HUES64 (cell line): ENCODE measurements around the gene SLC35A3.

Experiments used
- H3K27ac ChIP-seq: 2 replicates; pipeline ENCODE4 v1.7.0; 2013; ENCODE audit warnings: low read depth, low read length, inconsistent platforms
- H3K27me3 ChIP-seq: 2 replicates; pipeline ENCODE4 v1.6.1; 2013; ENCODE audit warnings: mild to moderate bottlenecking, low read length; ENCODE audit not compliant: insufficient read depth
- H3K36me3 ChIP-seq: 2 replicates; pipeline ENCODE4 v1.6.1; 2013; ENCODE audit warnings: mild to moderate bottlenecking, low read length; ENCODE audit not compliant: insufficient read depth
- H3K4me1 ChIP-seq: 2 replicates; pipeline ENCODE4 v1.6.1; 2013; ENCODE audit warnings: mild to moderate bottlenecking, low read length, moderate library complexity; ENCODE audit not compliant: insufficient read depth
- H3K4me3 ChIP-seq: 2 replicates; pipeline ENCODE4 v1.5.1; 2013; ENCODE audit warnings: mild to moderate bottlenecking, low read length, moderate library complexity
- H3K9ac ChIP-seq: 2 replicates; pipeline ENCODE4 v1.6.1; 2013; ENCODE audit warnings: mild to moderate bottlenecking, low read depth, low read length
- H3K9me3 ChIP-seq: 2 replicates; pipeline ENCODE4 v1.6.1; 2013; ENCODE audit warnings: low read depth, low read length; ENCODE audit not compliant: insufficient read depth
- WGBS: fragments of 150-250, 120-280 bp; methylation state at CpG from one replicate; pipeline ENCODE4 v1.1.7; 2013; ENCODE audit warnings: missing lambda C conversion rate; 5-methylcytosine and 5-hydroxymethylcytosine counted together

SLC35A3 gene

DNA sequence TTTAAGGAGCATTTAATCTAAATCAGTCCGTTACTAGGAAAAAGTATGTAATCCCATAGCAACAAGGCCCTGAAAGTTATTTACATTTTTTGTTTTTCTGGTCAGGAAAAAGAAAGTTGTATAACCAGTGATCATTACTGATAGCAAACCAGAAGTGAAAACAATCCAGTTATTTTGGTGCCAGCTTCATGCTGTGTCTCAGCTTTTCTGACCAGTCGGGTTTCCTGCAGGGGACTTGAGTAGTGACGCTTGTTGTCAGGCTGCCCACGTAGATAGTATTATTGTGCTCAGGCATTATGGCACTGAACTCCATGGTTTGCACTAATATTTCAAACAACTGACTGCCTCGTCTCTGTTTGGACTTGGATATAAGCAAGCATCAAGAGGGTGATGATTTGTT is 107.7 kb downstream of the SLC35A3 start:
- H3K36me3 ChIP-seq = peaks cover 75% of the 10 kb centered on the region
- H3K4me3 ChIP-seq = no peak overlapping the region
- WGBS = 91% methylated on average over 5 of the region's 5 CpGs
- no peaks in the 10 kb centered on the region for H3K9me3 ChIP-seq
- H3K4me1 ChIP-seq = peaks cover 11% of the 10 kb centered on the region
- no peak overlapping the region; the same call in 1 of the 2 replicates for H3K27ac ChIP-seq
- H3K27me3 ChIP-seq = no peaks in the 10 kb centered on the region
- no peak overlapping the region for H3K9ac ChIP-seq

DNA sequence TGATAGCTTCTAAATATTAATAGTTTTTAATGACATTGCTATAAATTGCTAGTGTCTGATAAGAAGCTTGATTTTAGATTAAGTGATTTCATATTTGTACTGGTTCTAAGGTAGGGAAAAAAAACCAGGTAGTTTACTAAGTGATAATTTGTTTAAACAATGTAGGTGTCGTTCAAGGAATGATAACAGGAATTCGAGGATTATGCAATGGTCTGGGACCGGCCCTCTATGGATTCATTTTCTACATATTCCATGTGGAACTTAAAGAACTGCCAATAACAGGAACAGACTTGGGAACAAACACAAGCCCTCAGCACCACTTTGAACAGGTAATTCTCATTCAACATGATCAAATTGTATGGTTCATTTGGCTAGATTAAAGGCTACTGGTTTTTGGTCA is 110.5 kb downstream of the SLC35A3 start:
- Histone ChIP-seq H3K27me3 (no peaks in the 10 kb centered on the region), H3K4me1 (peaks cover 11% of the 10 kb centered on the region), H3K36me3 (peaks cover 87% of the 10 kb centered on the region), H3K27ac (no peak overlapping the region), H3K9me3 (no peaks in the 10 kb centered on the region), H3K9ac (no peak overlapping the region), H3K4me3 (no peak overlapping the region)
- 93% methylated on average over 3 of the region's 3 CpGs for WGBS
